Transverse colon (tissue), 4 donors: ENCODE results near the gene CD226. TPM values are rescaled to one million over a fixed set of nuclear protein-coding genes. Genes with fewer than 3 reads are reported as not detected.

Experiments used
- DNase-seq: peaks from one replicate; pipeline ENCODE4 v3.0.0-alpha.2; 2019
- H3K27ac ChIP-seq, 4 donors: fragments of 200-600 bp; sonication (generic); 2 replicates each; pipeline ENCODE4 v1.5.1; 2016 to 2018; ENCODE audit warnings: inconsistent platforms in 4 of 4
- H3K27me3 ChIP-seq: fragments of 200-600 bp; sonication (generic); 2 replicates; pipeline ENCODE4 v1.5.1; 2017; ENCODE audit warnings: inconsistent platforms
- H3K36me3 ChIP-seq, 4 donors: fragments of 200-600 bp; sonication (generic); 2 replicates each; pipeline ENCODE4 v1.5.1; 2017 to 2019; ENCODE audit warnings: inconsistent platforms in 4 of 4
- H3K4me1 ChIP-seq, 4 donors: fragments of 200-600 bp; sonication (generic); 2 replicates each; pipeline ENCODE4 v1.5.1; 2017 to 2020; ENCODE audit warnings: inconsistent platforms in 4 of 4
- H3K4me3 ChIP-seq, 4 donors: fragments of 200-600 bp; sonication (generic); 1 replicate in 1 of 4; 2 replicates in 3 of 4; pipeline versions ENCODE4 v1.5.1 to v1.6.1; 2017 to 2019; ENCODE audit warnings: inconsistent platforms in 4 of 4
- H3K9me3 ChIP-seq, 2 donors: fragments of 200-600 bp; sonication (generic); 2 replicates each; pipeline ENCODE4 v1.5.1; 2017 to 2019; ENCODE audit warnings: inconsistent platforms in 2 of 2
- EP300 ChIP-seq: sonication (generic); formaldehyde crosslinking; IDR thresholded peaks from one replicate; pipeline ENCODE4 v1.6.1; 2017; ENCODE audit warnings: antibody characterized with exemption, low read depth
- POLR2A ChIP-seq: fragments of 450-650 bp; IDR thresholded peaks from one replicate; pipeline ENCODE4 v1.6.1; 2016; ENCODE audit warnings: antibody characterized with exemption, mild to moderate bottlenecking, moderate library complexity
- POLR2AphosphoS5 ChIP-seq, 3 donors: sonication (generic); formaldehyde crosslinking; IDR thresholded peaks; one replicate each; pipeline ENCODE4 v1.6.1; 2016; ENCODE audit warnings: antibody characterized with exemption in 3 of 3
- WGBS, 2 donors: methylation state at CpG; one replicate each; pipeline ENCODE4 v1.1.5; 2018; ENCODE audit warnings: low coverage in 1 of 2; 5-methylcytosine and 5-hydroxymethylcytosine counted together
- in situ Hi-C, 4 donors: fragments of 200-750 bp; cut with MboI; loops; one replicate each; pipeline versions ENCODE4 v1.15.0 to v1.15.1; 2017; ENCODE audit warnings: low sequenced_read_pairs in 3 of 4, low pct_ligation_motif_present in 1 of 4, low pct_unique_long_range_greater_than_20kb in 1 of 4
- intact Hi-C: fragments of 100-400 bp; cut with DNase I; formaldehyde crosslinking; loops from one replicate; pipeline ENCODE4 v1.15.1; 2023; ENCODE audit warnings: low total_unique reads
- total RNA-seq, 4 donors: library from RNA; depleted of rRNA; stranded (reverse); fragments of >200 nt; gene quantifications; one replicate each; pipeline ENCODE4 v1.1.0, GENCODE V29; 2016
- TF ChIP-seq, protein P1 (sequence below), 5 experiments: fragments of 200-600 bp in 3 of 5; fragments of 450-650 bp in 2 of 5; sonication (generic) in 3 of 5; IDR thresholded peaks; 1 replicate in 2 of 5; 2 replicates in 3 of 5; pipeline ENCODE4 v1.5.1; 2016 to 2017; ENCODE audit warnings: antibody characterized with exemption in 5 of 5, inconsistent platforms in 3 of 5, mild to moderate bottlenecking in 2 of 5, moderate library complexity in 1 of 5

CD226 gene
- total RNA-seq, 4 donors from 2014 or later, result 0.96 to 16.8 (median 4.0) TPM

DNA sequence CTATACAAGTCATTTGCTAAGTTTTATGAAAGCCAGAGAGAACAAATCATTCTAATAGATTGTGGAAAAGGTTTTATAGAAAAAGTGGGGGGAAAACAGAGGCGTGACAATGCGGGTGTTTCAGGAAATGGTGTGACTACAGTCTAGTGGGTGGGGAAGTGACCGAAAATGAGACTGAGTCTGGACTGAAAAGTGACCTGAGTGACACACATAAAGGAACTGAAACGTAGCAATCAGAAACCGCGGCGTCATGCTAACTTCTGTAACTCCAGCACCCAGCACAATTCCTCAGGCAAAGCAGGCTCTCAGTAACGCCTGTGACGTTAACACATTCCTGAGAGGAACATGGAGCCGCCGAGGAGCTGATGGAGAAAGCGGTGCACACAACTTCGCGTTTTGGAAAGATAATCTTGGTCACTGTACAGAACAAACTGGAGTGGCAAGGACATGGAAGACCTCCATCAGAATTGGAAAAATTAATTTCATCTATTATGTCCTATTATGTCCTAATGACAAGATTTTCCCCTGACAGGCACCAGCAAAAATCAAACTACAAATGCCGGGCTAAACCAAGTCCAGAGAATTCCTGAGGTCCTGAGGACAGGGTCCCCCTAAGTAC is 1.4 kb upstream of the CD226 start:
- Histone ChIP-seq H3K36me3 (no peaks in the 10 kb centered on the region), H3K27me3 (no peaks in the 10 kb centered on the region), H3K27ac (peak overlapping the region in 2 of 4 donors; percentile 18 to 31), H3K9me3 (no peaks in the 10 kb centered on the region), H3K4me1 (no peaks in the 10 kb centered on the region), H3K4me3 (no peak overlapping the region)
- DNase-seq, result peak; percentile 62
- TF ChIP-seq POLR2A (no peak), EP300 (no peak), POLR2AphosphoS5 (IDR thresholded peaks at IDR 0.05) (no peak)
- TF ChIP-seq, protein P1, sequence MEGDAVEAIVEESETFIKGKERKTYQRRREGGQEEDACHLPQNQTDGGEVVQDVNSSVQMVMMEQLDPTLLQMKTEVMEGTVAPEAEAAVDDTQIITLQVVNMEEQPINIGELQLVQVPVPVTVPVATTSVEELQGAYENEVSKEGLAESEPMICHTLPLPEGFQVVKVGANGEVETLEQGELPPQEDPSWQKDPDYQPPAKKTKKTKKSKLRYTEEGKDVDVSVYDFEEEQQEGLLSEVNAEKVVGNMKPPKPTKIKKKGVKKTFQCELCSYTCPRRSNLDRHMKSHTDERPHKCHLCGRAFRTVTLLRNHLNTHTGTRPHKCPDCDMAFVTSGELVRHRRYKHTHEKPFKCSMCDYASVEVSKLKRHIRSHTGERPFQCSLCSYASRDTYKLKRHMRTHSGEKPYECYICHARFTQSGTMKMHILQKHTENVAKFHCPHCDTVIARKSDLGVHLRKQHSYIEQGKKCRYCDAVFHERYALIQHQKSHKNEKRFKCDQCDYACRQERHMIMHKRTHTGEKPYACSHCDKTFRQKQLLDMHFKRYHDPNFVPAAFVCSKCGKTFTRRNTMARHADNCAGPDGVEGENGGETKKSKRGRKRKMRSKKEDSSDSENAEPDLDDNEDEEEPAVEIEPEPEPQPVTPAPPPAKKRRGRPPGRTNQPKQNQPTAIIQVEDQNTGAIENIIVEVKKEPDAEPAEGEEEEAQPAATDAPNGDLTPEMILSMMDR (IDR thresholded peaks at IDR 0.05), result no peak
- 62 to 68% methylated on average over 14 to 15 of the region's 15 CpGs for WGBS, 2 donors
- in situ Hi-C loops (no loop called here), intact Hi-C loops (no loop called here)

DNA sequence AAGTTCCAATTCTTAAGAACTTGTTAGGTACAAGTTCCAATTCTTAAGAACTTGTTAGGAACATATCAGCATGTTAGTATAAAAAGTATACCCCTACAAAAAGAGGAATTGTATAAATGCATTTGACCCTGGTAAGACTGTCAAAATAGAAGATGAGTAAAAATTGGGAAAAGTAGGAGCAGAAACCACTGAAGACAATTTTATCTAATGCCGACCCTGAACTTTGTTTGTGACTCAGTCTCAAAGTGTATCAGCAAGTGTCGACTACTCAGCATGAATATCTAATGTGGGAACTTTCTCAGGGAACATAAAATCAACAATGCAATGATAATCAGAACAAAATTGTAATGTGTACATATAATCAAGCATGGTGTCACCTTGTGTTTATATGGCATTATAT is 583 bp upstream of the CD226 start:
- Histone ChIP-seq H3K27ac (peak overlapping the region in 3 of 4 donors; percentile 16 to 31 (median 28)), H3K4me1 (no peaks in the 10 kb centered on the region), H3K36me3 (no peaks in the 10 kb centered on the region), H3K27me3 (no peaks in the 10 kb centered on the region), H3K4me3 (no peak overlapping the region), H3K9me3 (no peaks in the 10 kb centered on the region)
- WGBS, 2 donors, result 69 to 80% methylated on average over 2 of the region's 2 CpGs
- no peak for DNase-seq
- in situ Hi-C loops (no loop called here), intact Hi-C loops (no loop called here)
- TF ChIP-seq EP300 (no peak), POLR2AphosphoS5 (IDR thresholded peaks at IDR 0.05) (no peak), POLR2A (no peak)
- TF ChIP-seq, protein P1 (IDR thresholded peaks at IDR 0.05), result no peak

DNA sequence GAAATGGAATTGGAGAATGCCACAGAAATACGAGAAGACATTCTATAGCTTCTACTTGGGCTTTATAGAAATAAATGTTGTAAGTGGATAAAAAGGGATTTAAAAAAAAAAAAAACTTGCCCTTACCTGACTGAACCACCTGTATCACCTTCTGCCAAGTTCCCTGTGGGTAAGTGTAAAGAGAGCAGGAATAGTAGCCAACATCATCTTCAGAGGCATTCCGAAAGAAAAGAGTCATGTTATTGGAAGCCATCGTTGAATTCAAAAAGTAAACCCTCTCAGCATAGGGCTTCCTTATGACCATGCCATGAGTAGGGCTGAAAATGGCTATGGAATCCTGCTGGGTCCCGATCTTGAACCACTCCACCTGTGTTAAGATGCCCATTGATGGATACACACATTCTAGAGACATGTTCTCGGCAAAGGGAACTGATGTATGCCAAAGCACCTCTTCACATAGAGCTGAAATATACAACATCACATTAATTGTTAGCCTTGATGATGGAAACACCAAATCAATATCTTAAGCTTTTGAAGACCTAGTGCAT is 991 bp downstream of the CD226 start:
- H3K27ac ChIP-seq, result peak overlapping the region in 2 of 4 donors; percentile 16 to 29
- H3K4me1 ChIP-seq, result no peaks in the 10 kb centered on the region
- TF ChIP-seq POLR2A (no peak), EP300 (no peak), POLR2AphosphoS5 (IDR thresholded peaks at IDR 0.05) (no peak)
- TF ChIP-seq, protein P1 (IDR thresholded peaks at IDR 0.05), result no peak
- H3K9me3 ChIP-seq, result no peaks in the 10 kb centered on the region
- no peaks in the 10 kb centered on the region for H3K36me3 ChIP-seq
- WGBS, 2 donors, result 88 to 100% methylated on average over 1 to 5 of the region's 5 CpGs
- no peak overlapping the region for H3K4me3 ChIP-seq
- no peaks in the 10 kb centered on the region for H3K27me3 ChIP-seq
- DNase-seq, result no peak
- intact Hi-C loops, result no loop called here
- in situ Hi-C loops, result no loop called here

DNA sequence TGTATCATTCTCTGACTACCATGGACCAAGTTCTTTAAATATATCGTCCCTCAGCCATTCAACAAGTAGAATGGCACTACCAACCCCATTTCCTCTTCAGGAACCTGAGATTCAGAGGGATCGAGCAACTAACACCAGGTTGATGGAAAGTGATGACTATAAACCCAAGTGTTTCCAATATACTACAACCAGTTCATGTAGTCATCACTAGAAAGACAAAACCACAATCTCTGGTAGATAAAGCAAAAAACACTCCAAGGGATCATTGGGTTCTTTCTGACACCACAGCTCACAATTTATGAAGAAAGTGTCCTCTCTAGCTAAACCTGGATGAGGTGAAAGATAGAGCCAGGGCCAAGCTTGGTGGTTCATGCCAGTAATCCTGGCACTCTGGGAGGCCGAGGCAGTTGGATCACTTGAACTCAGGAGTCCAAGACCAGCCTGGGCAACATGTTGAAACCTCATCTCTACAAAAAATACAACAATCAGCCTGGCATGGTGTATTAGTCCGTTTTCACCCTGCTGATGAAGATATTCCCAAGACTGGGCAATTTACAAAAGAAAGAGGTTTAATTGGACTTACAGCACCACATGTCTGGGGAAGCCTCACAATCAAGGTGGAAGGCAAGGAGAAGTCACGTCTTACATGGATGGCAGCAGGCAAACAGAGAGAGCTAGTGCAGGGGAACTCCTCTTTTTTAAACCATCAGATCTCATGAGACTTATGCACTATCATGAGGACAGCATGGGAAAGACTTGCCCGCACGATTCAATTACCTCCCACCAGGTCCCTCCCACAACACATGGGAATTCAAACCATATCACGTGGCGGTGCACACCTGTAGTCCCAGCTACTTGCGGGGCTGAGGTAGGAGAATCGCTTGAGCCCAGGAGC is 2.2 kb downstream of the CD226 start:
- no peak for DNase-seq
- no peaks in the 10 kb centered on the region for H3K36me3 ChIP-seq
- in situ Hi-C loops, result no loop called here
- no peak overlapping the region for H3K27ac ChIP-seq
- H3K9me3 ChIP-seq, result no peaks in the 10 kb centered on the region
- H3K4me1 ChIP-seq, result no peaks in the 10 kb centered on the region
- intact Hi-C loops, result no loop called here
- H3K4me3 ChIP-seq, result no peak overlapping the region
- TF ChIP-seq POLR2A (no peak), POLR2AphosphoS5 (IDR thresholded peaks at IDR 0.05) (no peak), EP300 (no peak)
- TF ChIP-seq, protein P1 (IDR thresholded peaks at IDR 0.05), result no peak
- 80 to 87% methylated on average over 2 to 11 of the region's 11 CpGs for WGBS, 2 donors
- no peaks in the 10 kb centered on the region for H3K27me3 ChIP-seq
